ENCODE measurements around the gene SLC2A9.

- TF ChIP-seq ZNF8 (CRISPR knock-in tag; IDR thresholded peaks at IDR 0.05) (no peak), ZNF70 (CRISPR knock-in tag; IDR thresholded peaks at IDR 0.05) (no peak), PPARA (CRISPR knock-in tag; IDR thresholded peaks at IDR 0.05; ENCODE audit: borderline replicate concordance) (no peak), ESRRG (CRISPR knock-in tag; IDR thresholded peaks at IDR 0.05) (no peak), RARB (CRISPR knock-in tag; IDR thresholded peaks at IDR 0.05) (no peak)
- TF ChIP-seq, protein P1, sequence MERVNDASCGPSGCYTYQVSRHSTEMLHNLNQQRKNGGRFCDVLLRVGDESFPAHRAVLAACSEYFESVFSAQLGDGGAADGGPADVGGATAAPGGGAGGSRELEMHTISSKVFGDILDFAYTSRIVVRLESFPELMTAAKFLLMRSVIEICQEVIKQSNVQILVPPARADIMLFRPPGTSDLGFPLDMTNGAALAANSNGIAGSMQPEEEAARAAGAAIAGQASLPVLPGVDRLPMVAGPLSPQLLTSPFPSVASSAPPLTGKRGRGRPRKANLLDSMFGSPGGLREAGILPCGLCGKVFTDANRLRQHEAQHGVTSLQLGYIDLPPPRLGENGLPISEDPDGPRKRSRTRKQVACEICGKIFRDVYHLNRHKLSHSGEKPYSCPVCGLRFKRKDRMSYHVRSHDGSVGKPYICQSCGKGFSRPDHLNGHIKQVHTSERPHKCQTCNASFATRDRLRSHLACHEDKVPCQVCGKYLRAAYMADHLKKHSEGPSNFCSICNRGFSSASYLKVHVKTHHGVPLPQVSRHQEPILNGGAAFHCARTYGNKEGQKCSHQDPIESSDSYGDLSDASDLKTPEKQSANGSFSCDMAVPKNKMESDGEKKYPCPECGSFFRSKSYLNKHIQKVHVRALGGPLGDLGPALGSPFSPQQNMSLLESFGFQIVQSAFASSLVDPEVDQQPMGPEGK (CRISPR knock-in tag; IDR thresholded peaks at IDR 0.05; ENCODE audit: borderline replicate concordance) = no peak
Measured at GRCh38 chr4:9893329-9894108, 127.8 kb downstream of the SLC2A9 start.
